Neural progenitor cell (in vitro differentiated cells): Measurements from ENCODE around the gene ZFPL1.

Source experiments
- EZH2phosphoT487 ChIP-seq: fragments of 200-600 bp; sonication (generic); IDR thresholded peaks from 2 replicates; pipeline ENCODE4 v1.6.1; 2017; ENCODE audit warnings: antibody characterized with exemption
- TF ChIP-seq, protein P1 (sequence below): fragments of 200-600 bp; sonication (generic); IDR thresholded peaks from 2 replicates; pipeline ENCODE4 v1.5.1; 2017; ENCODE audit warnings: antibody characterized with exemption, mild to moderate bottlenecking

- TF ChIP-seq, protein P1, sequence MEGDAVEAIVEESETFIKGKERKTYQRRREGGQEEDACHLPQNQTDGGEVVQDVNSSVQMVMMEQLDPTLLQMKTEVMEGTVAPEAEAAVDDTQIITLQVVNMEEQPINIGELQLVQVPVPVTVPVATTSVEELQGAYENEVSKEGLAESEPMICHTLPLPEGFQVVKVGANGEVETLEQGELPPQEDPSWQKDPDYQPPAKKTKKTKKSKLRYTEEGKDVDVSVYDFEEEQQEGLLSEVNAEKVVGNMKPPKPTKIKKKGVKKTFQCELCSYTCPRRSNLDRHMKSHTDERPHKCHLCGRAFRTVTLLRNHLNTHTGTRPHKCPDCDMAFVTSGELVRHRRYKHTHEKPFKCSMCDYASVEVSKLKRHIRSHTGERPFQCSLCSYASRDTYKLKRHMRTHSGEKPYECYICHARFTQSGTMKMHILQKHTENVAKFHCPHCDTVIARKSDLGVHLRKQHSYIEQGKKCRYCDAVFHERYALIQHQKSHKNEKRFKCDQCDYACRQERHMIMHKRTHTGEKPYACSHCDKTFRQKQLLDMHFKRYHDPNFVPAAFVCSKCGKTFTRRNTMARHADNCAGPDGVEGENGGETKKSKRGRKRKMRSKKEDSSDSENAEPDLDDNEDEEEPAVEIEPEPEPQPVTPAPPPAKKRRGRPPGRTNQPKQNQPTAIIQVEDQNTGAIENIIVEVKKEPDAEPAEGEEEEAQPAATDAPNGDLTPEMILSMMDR = no peak
- TF ChIP-seq EZH2phosphoT487 = no peak
Measured at GRCh38 chr11:65120831-65121230, 36.8 kb downstream of the ZFPL1 start.
